B cell (primary cell): Measurements from ENCODE around the gene CBARP. TPM values are rescaled to one million over a fixed set of nuclear protein-coding genes. Genes with fewer than 3 reads are reported as not detected.

ENCODE experiments used
- ATAC-seq: fragments of 200-7000 bp; cut with Tn5 transposase; one replicate; pipeline ENCODE4 v1.10.0; 2021; ENCODE audit warnings: low read depth, mild to moderate bottlenecking, moderate number of reproducible peaks, moderate library complexity
- CTCF ChIA-PET: fragments of 350-600 bp; sonication (Branson Sonifier 250); formaldehyde crosslinking; loops from one replicate; lab custom pipeline; 2021; ENCODE audit warnings: antibody characterized with exemption, inconsistent platforms; lab: Charles Lee
- POLR2A ChIA-PET: fragments of 350-600 bp; sonication (Branson Sonifier 250); formaldehyde crosslinking; loops from one replicate; lab custom pipeline; 2021; ENCODE audit warnings: antibody characterized with exemption; lab: Charles Lee
- DNase-seq: peaks from one replicate; pipeline ENCODE4 v3.0.0; 2013
- H2AFZ ChIP-seq: 2 replicates; pipeline ENCODE4 v1.6.1; 2012; ENCODE audit warnings: mild to moderate bottlenecking, low read depth, low read length; ENCODE audit not compliant: insufficient read depth, poor library complexity, severe bottlenecking
- H3K27ac ChIP-seq, 2 donors: 1 replicate in 1 of 2; 2 replicates in 1 of 2; pipeline ENCODE4 v1.5.1; 2012 to 2013; ENCODE audit warnings: low read length in 2 of 2, mild to moderate bottlenecking in 2 of 2, moderate library complexity in 1 of 2
- H3K27me3 ChIP-seq, 4 experiments: fragments of 200-600 bp in 1 of 4; sonication (generic) in 1 of 4; replicated peaks in 1 of 4; 1 replicate in 2 of 4; 2 replicates in 2 of 4; pipeline versions ENCODE4 v1.6.1 to v1.7.0; 2013 to 2016; ENCODE audit warnings: low read length in 3 of 4, mild to moderate bottlenecking in 2 of 4, mixed read lengths in 1 of 4, moderate library complexity in 1 of 4; ENCODE audit not compliant: insufficient read depth in 4 of 4, control insufficient read depth in 3 of 4; ENCODE audit errors: control extremely low read depth in 1 of 4
- H3K36me3 ChIP-seq, 2 experiments: replicated peaks in 1 of 2; 1 replicate in 1 of 2; 2 replicates in 1 of 2; pipeline versions ENCODE4 v1.6.1 to v1.7.1; 2013; ENCODE audit warnings: low read length in 1 of 2; ENCODE audit not compliant: insufficient read depth in 2 of 2, control insufficient read depth in 1 of 2; ENCODE audit errors: control extremely low read depth in 1 of 2, extremely low read depth in 1 of 2
- H3K4me1 ChIP-seq, 2 donors: fragments of 200-600 bp in 1 of 2; sonication (generic) in 1 of 2; 1 replicate in 1 of 2; 2 replicates in 1 of 2; pipeline versions ENCODE4 v1.5.1 to v1.6.1; 2013 to 2017; ENCODE audit warnings: low read length in 2 of 2; ENCODE audit not compliant: control insufficient read depth in 2 of 2, insufficient read depth in 2 of 2
- H3K4me2 ChIP-seq: replicated peaks from 2 replicates; pipeline ENCODE3; 2012; ENCODE audit warnings: mild to moderate bottlenecking, low read depth, low read length; ENCODE audit not compliant: poor library complexity, severe bottlenecking
- H3K4me3 ChIP-seq, 5 experiments: fragments of 200-600 bp in 1 of 5; sonication (generic) in 1 of 5; 1 replicate in 3 of 5; 2 replicates in 2 of 5; pipeline versions ENCODE4 v1.5.1 to v1.7.0; 2011 to 2016; ENCODE audit warnings: low read length in 4 of 5, mild to moderate bottlenecking in 4 of 5, low read depth in 2 of 5, control low read depth in 1 of 5, moderate library complexity in 1 of 5; ENCODE audit not compliant: insufficient read depth in 1 of 5; ENCODE audit errors: control extremely low read depth in 1 of 5, extremely low read depth in 1 of 5
- H3K79me2 ChIP-seq: fragments of 200-600 bp; sonication (generic); one replicate; pipeline ENCODE4 v1.6.0; 2016; ENCODE audit warnings: low read length; ENCODE audit not compliant: control insufficient read depth, insufficient read depth
- H3K9ac ChIP-seq: fragments of 200-600 bp; sonication (generic); 2 replicates; pipeline ENCODE4 v1.6.1; 2017; ENCODE audit warnings: mild to moderate bottlenecking, low read length, moderate library complexity
- H3K9me3 ChIP-seq, 3 donors: one replicate each; pipeline versions ENCODE4 v1.6.1 to v1.7.1; 2013; ENCODE audit warnings: low read length in 2 of 3; ENCODE audit not compliant: control insufficient read depth in 2 of 3, insufficient read depth in 1 of 3; ENCODE audit errors: control extremely low read depth in 1 of 3
- H4K20me1 ChIP-seq: 2 replicates; pipeline ENCODE4 v1.6.0; 2012; ENCODE audit warnings: mild to moderate bottlenecking, low read length; ENCODE audit not compliant: insufficient read depth, control insufficient read depth, poor library complexity, severe bottlenecking
- H3K27ac Mint-ChIP-seq: one replicate; pipeline ENCODE4 v1.8.0; 2021; ENCODE audit warnings: mixed read lengths
- H3K27me3 Mint-ChIP-seq: one replicate; pipeline ENCODE4 v1.8.0; 2021; ENCODE audit warnings: mixed read lengths
- H3K4me1 Mint-ChIP-seq: one replicate; pipeline ENCODE4 v1.8.0; 2021; ENCODE audit warnings: mixed read lengths
- H3K4me3 Mint-ChIP-seq: one replicate; pipeline ENCODE4 v1.8.0; 2021; ENCODE audit warnings: mixed read lengths
- H3K9me3 Mint-ChIP-seq: one replicate; pipeline ENCODE4 v1.8.0; 2022; ENCODE audit warnings: mixed read lengths; ENCODE audit not compliant: insufficient read depth
- CTCF ChIP-seq: fragments of 200-600 bp; IDR thresholded peaks from one replicate; pipeline ENCODE4 v1.8.0; 2022; ENCODE audit warnings: antibody characterized with exemption, mild to moderate bottlenecking
- EZH2 ChIP-seq: IDR thresholded peaks from 2 replicates; pipeline ENCODE4 v1.6.1; 2012; ENCODE audit warnings: borderline replicate concordance, low read depth, mild to moderate bottlenecking, moderate library complexity, low read length; ENCODE audit not compliant: insufficient read depth, poor library complexity, severe bottlenecking
- WGBS: methylation state at CpG from one replicate; pipeline ENCODE4 v1.1.5; 2013; ENCODE audit warnings: missing lambda C conversion rate; ENCODE audit not compliant: insufficient coverage; 5-methylcytosine and 5-hydroxymethylcytosine counted together
- intact Hi-C: fragments of 100-400 bp; cut with micrococcal nuclease; formaldehyde crosslinking; loops from one replicate; pipeline ENCODE4 v1.10.0; 2022
- polyA plus RNA-seq: library from polyadenylated mRNA; depleted of rRNA; stranded (reverse); fragments of >200 nt; gene quantifications from 2 replicates; pipeline ENCODE4 v1.2.3, GENCODE V29; 2012
- total RNA-seq, 2 donors: library from RNA; stranded (reverse); fragments of 120-200 nt in 1 of 2; gene quantifications; 1 replicate in 1 of 2; 2 replicates in 1 of 2; pipeline versions ENCODE4 v1.2.3 to v1.2.4, GENCODE V29; 2013 to 2022

CBARP gene
- total and polyA plus RNA-seq, 2 donors (not counting 1 experiment from before 2014, with no cell fraction given): not detected

DNA sequence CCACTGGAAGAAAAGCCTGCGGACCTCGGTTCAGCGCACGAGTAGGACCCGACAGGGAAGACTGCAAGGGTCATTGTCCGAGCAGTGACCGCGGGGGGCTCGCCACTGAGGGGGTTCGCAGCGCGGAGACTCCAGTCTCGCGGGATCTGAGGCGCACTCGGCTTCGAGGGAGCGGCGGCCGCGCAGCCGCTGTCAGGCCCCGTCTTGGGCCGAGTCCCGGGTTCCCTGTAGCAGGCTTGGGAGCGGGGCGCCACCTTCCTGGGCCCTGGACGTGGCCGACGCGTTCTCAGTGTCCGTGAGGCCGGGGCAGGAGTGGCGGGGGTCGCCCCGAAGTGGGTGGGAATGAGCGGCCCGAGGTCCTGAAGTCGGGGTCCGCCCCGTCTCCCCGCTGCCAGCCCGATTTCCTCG is 37.1 kb upstream of the CBARP start:
- H3K27me3 Mint-ChIP-seq: no peaks in the 10 kb centered on the region
- Histone ChIP-seq H3K36me3 (peaks cover 9 to 60% of the 10 kb centered on the region in 2 experiments), H3K4me2 (peak overlapping the region; percentile 100), H2AFZ (no peak overlapping the region), H3K4me3 (peak overlapping the region in 4 of 5 experiments; percentile 40 to 85 (median 76)), H3K9ac (peak overlapping the region; percentile 89), H4K20me1 (peaks cover 81% of the 10 kb centered on the region), H3K27ac (peak overlapping the region; percentile 73 to 97), H3K9me3 (no peaks in the 10 kb centered on the region), H3K27me3 (no peaks in the 10 kb centered on the region), H3K4me1 (peaks cover 44 to 68% of the 10 kb centered on the region in 2 donors), H3K79me2 (peaks cover 77% of the 10 kb centered on the region)
- ChIA-PET POLR2A (interaction anchor here (0.6 to 1.8 kb wide), 7 partner anchors 8 to 216 kb away, joined by 3 to 15 read pairs (median 5); partner anchors contain the start of gene REEP6), CTCF (interaction anchor here (0.7 to 6.1 kb wide), 7 partner anchors 9 to 551 kb away, joined by 3 to 51 read pairs (median 3); partner anchors contain the start of gene ARHGAP45)
- H3K27ac Mint-ChIP-seq: peak overlapping the region; percentile 81
- H3K4me1 Mint-ChIP-seq: peaks cover 50% of the 10 kb centered on the region
- ATAC-seq: no peak
- no peak for TF ChIP-seq EZH2
- TF ChIP-seq CTCF: no peak
- H3K4me3 Mint-ChIP-seq: peak overlapping the region; percentile 75
- intact Hi-C loops: no loop called here
- no peaks in the 10 kb centered on the region for H3K9me3 Mint-ChIP-seq
- WGBS: 63% methylated on average over 44 of the region's 44 CpGs
- no peak for DNase-seq
